HEK293T (cell line): ENCODE measurements around the gene NRG2.

Experiments
- ARNT ChIP-seq: fragments of 450-650 bp; IDR thresholded peaks from 2 replicates; pipeline ENCODE4 v1.6.1; 2017; ENCODE audit warnings: mild to moderate bottlenecking
- CTBP1 ChIP-seq: fragments of 450-650 bp; IDR thresholded peaks from 2 replicates; pipeline ENCODE4 v1.6.1; 2016; ENCODE audit warnings: borderline replicate concordance
- FOXK2 ChIP-seq: fragments of 450-650 bp; IDR thresholded peaks from 2 replicates; pipeline ENCODE4 v1.6.1; 2016; ENCODE audit warnings: mild to moderate bottlenecking
- FOXM1 ChIP-seq: fragments of 450-650 bp; IDR thresholded peaks from 2 replicates; pipeline ENCODE4 v1.6.1; 2017; ENCODE audit warnings: mild to moderate bottlenecking, borderline replicate concordance
- NFRKB ChIP-seq: fragments of 450-650 bp; IDR thresholded peaks from 2 replicates; pipeline ENCODE4 v1.6.1; 2016; ENCODE audit warnings: mild to moderate bottlenecking, moderate library complexity
- SP1 ChIP-seq: fragments of 450-650 bp; IDR thresholded peaks from 2 replicates; pipeline ENCODE4 v1.6.1; 2017

- no peak for TF ChIP-seq NFRKB
- no peak for TF ChIP-seq ARNT
- no peak for TF ChIP-seq CTBP1
- TF ChIP-seq FOXM1: no peak
- no peak for TF ChIP-seq FOXK2
- no peak for TF ChIP-seq SP1
Measured at GRCh38 chr5:139862313-139862712, 180.8 kb downstream of the NRG2 start.
